ENCODE measurements around the gene SERPINB1.

Gene SERPINB1

DNA sequence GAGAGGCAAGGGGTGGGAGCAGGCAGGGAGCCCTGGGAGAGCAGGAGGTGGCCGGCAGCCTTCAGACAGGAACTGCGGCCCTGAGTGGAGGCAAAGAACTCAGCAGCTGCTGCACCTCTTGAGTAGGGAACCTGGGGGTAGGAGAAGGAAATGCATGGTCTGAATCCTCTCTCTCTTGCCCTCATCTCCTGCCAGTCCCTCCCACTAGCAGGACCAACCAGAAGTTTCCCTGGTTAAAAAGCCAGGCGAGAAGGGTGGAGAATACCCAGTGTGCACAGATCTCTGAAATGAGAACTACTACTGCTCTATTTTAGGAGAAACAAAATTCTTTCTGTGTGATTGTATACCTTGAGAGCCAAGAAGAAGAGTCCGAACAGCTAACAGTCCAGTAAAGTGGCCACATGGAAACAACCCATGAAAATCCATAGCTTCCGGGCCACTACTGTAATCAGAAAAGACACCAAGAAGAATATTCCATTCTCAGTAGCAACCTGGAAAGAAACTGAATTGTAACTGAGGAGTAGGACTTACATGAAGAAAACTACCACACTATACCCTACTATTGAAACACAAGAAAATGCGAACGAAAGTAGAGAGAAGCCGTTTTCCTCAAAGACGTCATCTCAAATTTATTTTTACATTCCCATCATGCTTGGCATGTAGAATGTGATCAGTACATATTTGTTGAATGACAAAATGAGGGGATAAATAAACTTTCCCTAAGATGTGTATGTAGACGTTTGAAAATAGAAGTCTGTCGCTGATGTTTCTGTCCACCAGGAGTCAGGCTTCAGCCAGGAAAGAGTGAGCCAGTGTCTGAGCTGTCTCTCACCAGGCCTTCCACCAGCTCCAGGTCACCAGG, 50.8 kb downstream of the SERPINB1 start:
- DNase-seq, result peak; percentile 15

DNA sequence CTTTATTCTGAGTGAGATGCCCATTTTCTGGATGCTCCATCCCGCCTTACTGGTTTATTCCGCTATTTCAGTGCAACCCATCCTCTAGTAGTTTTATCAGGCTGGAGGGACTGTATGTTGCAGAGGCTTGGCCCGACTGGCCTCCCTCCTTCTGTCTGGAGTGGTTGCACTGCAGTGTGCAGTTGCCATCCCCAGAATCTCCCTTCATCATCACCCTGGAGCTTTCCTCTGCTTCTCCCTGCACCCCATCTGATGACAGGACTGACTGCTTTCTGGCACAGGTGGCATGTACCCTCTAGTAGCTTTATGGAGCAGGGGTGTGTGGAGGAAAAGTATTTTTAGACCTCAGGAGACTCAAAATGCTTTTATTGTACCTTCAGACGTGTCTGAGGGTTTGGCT, 55.4 kb downstream of the SERPINB1 start:
- DNase-seq, result no peak

DNA sequence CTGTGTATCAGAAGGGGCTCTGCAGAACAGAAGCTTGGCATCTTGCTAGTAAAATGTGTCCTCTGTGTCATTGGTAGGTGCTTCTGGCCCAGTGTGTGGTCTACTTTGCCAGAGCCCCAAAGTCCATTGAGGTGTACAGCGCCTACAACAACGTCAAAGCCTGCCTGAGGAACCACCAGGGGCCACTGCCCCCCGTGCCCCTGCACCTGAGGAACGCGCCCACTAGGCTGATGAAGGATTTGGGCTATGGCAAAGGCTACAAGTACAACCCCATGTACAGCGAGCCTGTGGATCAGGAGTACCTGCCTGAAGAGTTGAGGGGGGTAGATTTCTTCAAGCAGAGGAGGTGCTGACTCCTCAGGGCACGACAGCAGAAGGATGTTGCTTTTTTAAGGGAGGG, 56.7 kb downstream of the SERPINB1 start:
- DNase-seq, result no peak

DNA sequence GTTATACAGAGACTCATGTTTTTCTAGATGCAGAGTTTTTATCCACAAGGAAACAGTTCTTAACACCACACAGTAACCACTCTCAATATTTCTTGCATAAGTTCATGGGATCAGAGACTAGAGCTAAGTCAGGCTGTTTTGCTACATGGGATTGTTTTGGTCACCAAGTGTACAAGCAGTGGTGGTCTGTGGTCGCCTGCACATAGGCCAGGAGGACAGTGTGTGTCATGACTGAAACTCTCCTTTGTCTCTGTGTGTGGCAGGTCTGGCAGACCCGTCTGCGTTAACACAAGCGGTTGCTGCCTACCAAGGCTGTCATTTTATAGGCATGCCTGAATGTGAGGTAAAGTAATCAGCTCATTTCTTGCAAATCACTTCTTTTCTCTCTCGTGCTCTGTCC, 57.6 kb downstream of the SERPINB1 start:
- DNase-seq, result no peak

DNA sequence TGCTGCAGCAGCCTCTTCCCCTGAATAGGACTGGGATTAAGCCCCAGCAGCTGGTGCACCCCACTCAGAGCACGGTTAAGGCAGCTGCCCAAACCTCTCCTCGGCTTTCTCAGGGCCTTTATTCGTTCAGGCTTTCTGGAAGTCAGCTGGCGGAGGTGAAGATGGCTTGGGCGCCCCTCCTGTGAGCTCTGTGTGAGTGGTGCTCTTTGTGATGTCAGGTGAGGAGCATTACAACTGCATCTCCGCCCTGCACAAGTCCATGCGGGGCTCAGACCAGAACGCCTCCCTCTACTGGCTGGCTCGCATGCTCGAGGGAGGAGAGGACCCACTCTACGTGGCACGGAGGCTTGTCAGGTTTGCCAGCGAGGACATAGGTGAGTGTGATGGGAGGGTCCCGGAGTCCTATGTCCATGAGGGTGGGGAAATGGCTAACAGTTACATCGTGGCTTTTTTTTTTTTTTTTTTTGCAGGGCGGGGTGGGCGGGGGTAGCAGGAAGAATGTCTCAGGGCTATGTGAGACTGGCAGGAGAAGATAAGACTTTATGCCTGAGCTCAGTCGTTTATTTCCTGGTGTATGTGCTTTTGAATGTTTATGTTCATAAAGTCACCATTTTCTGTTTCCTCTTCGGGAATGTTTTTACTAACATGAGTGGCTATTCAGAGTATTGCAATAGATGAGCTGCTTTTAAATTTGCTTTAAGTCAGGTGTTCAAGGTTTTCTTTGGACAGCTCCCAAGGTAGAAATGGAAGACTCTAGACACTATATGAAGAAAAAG, 58.3 kb downstream of the SERPINB1 start:
- DNase-seq, result no peak

DNA sequence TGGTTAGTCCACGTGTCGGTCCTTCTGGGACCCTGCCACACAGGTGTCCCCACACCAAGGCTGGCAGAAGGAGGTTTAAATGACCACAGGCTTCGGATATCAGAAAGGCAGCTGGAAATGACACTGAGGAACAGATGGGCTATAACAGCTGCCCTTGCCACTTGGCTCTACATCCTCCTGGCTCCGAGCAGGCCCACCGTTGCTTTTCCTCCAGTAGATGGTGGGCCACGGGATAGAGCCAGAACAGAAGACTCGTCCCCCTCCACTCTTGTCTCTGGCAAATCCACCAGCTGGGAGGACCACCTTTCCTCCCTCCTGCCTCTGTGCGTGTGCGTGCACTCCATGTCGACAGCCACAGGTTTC, 58.9 kb downstream of the SERPINB1 start:
- DNase-seq, result no peak

DNA sequence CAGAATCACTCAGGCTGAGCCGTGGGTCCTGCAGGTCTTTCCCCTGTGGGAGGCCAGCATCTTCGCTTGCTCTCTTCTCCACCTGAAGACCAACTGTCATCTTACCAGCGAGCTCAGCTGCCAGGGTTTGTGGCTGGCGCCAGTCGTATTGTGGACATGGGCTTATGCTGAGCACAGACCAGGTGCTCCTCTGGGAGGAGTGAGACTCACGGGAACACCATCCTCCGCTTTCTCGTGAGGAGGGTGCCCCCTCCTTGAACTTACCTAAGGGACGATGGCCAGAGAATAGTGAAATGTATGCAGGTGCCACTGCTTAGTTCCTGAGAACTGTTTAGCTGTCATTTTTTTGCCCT, 59.3 kb downstream of the SERPINB1 start:
- DNase-seq, result no peak
